Duodenal mucosa (tissue), 2 donors: ENCODE results near the gene FCHSD2.

Experiments
- H3K27ac ChIP-seq: one replicate; pipeline ENCODE4 v1.7.0; 2013; ENCODE audit warnings: low read depth, low read length
- H3K27me3 ChIP-seq, 2 donors: one replicate each; pipeline ENCODE4 v1.7.0; 2013; ENCODE audit warnings: low read length in 2 of 2, control low read depth in 1 of 2; ENCODE audit not compliant: insufficient read depth in 2 of 2, control insufficient read depth in 1 of 2
- H3K36me3 ChIP-seq, 2 donors: one replicate each; pipeline ENCODE4 v1.7.0; 2013; ENCODE audit warnings: low read length in 2 of 2, control low read depth in 1 of 2; ENCODE audit not compliant: insufficient read depth in 2 of 2, control insufficient read depth in 1 of 2
- H3K4me1 ChIP-seq, 2 donors: one replicate each; pipeline ENCODE4 v1.7.0; 2013; ENCODE audit warnings: low read length in 2 of 2, control low read depth in 1 of 2; ENCODE audit not compliant: insufficient read depth in 2 of 2, control insufficient read depth in 1 of 2
- H3K4me3 ChIP-seq, 2 donors: one replicate each; pipeline ENCODE4 v1.7.0; 2013; ENCODE audit warnings: low read length in 2 of 2, low read depth in 1 of 2
- H3K9ac ChIP-seq, 2 donors: one replicate each; pipeline ENCODE4 v1.7.0; 2013; ENCODE audit warnings: low read length in 2 of 2, low read depth in 1 of 2
- H3K9me3 ChIP-seq, 2 donors: one replicate each; pipeline ENCODE4 v1.7.0; 2013; ENCODE audit warnings: low read length in 2 of 2, control low read depth in 1 of 2; ENCODE audit not compliant: control insufficient read depth in 1 of 2

The FCHSD2 gene

GRCh38 chr11:72962717-72963116 is 179.4 kb downstream of the FCHSD2 start:
- Histone ChIP-seq H3K4me1 (no peaks in the 10 kb centered on the region), H3K4me3 (no peak overlapping the region), H3K36me3 (no peaks in the 10 kb centered on the region), H3K27me3 (no peaks in the 10 kb centered on the region), H3K9me3 (no peaks in the 10 kb centered on the region), H3K27ac (no peak overlapping the region), H3K9ac (no peak overlapping the region)

GRCh38 chr11:72962084-72962483 is 180.0 kb downstream of the FCHSD2 start:
- Histone ChIP-seq H3K4me3 (no peak overlapping the region), H3K4me1 (no peaks in the 10 kb centered on the region), H3K9me3 (no peaks in the 10 kb centered on the region), H3K27ac (no peak overlapping the region), H3K36me3 (no peaks in the 10 kb centered on the region), H3K9ac (no peak overlapping the region), H3K27me3 (no peaks in the 10 kb centered on the region)

GRCh38 chr11:72959998-72960731 is 182.0 kb downstream of the FCHSD2 start:
- H3K4me3 ChIP-seq, result no peak overlapping the region
- H3K9ac ChIP-seq, result no peak overlapping the region
- H3K36me3 ChIP-seq, result no peaks in the 10 kb centered on the region
- no peaks in the 10 kb centered on the region for H3K4me1 ChIP-seq
- H3K9me3 ChIP-seq, result no peaks in the 10 kb centered on the region
- no peaks in the 10 kb centered on the region for H3K27me3 ChIP-seq
- no peak overlapping the region for H3K27ac ChIP-seq

GRCh38 chr11:72958791-72959190 is 183.3 kb downstream of the FCHSD2 start:
- Histone ChIP-seq H3K9me3 (no peaks in the 10 kb centered on the region), H3K27ac (no peak overlapping the region), H3K27me3 (no peaks in the 10 kb centered on the region), H3K9ac (no peak overlapping the region), H3K36me3 (no peaks in the 10 kb centered on the region), H3K4me1 (no peaks in the 10 kb centered on the region), H3K4me3 (no peak overlapping the region)

- no peak overlapping the region for H3K9ac ChIP-seq
- no peak overlapping the region for H3K27ac ChIP-seq
- H3K36me3 ChIP-seq, result no peaks in the 10 kb centered on the region
- H3K4me1 ChIP-seq, result no peaks in the 10 kb centered on the region
- H3K4me3 ChIP-seq, result no peak overlapping the region
- H3K27me3 ChIP-seq, result no peaks in the 10 kb centered on the region
- no peaks in the 10 kb centered on the region for H3K9me3 ChIP-seq
These were observed 186.7 kb downstream of the FCHSD2 start for GRCh38 chr11:72955466-72955865.

GRCh38 chr11:72954860-72955259 is 187.3 kb downstream of the FCHSD2 start:
- Histone ChIP-seq H3K27ac (no peak overlapping the region), H3K4me1 (no peaks in the 10 kb centered on the region), H3K27me3 (no peaks in the 10 kb centered on the region), H3K9ac (no peak overlapping the region), H3K4me3 (no peak overlapping the region), H3K36me3 (no peaks in the 10 kb centered on the region), H3K9me3 (no peaks in the 10 kb centered on the region)

GRCh38 chr11:72953637-72954036 is 188.5 kb downstream of the FCHSD2 start:
- no peaks in the 10 kb centered on the region for H3K9me3 ChIP-seq
- H3K9ac ChIP-seq, result no peak overlapping the region
- H3K27me3 ChIP-seq, result no peaks in the 10 kb centered on the region
- no peaks in the 10 kb centered on the region for H3K4me1 ChIP-seq
- H3K27ac ChIP-seq, result no peak overlapping the region
- no peak overlapping the region for H3K4me3 ChIP-seq
- no peaks in the 10 kb centered on the region for H3K36me3 ChIP-seq

- Histone ChIP-seq H3K36me3 (no peaks in the 10 kb centered on the region), H3K27me3 (no peaks in the 10 kb centered on the region), H3K27ac (no peak overlapping the region), H3K9ac (no peak overlapping the region), H3K9me3 (no peaks in the 10 kb centered on the region), H3K4me3 (no peak overlapping the region), H3K4me1 (no peaks in the 10 kb centered on the region)
These were observed 190.2 kb downstream of the FCHSD2 start for GRCh38 chr11:72951888-72952287.

GRCh38 chr11:72951193-72951592 is 190.9 kb downstream of the FCHSD2 start:
- Histone ChIP-seq H3K4me3 (no peak overlapping the region), H3K9ac (no peak overlapping the region), H3K27ac (no peak overlapping the region), H3K9me3 (no peaks in the 10 kb centered on the region), H3K36me3 (no peaks in the 10 kb centered on the region), H3K4me1 (no peaks in the 10 kb centered on the region), H3K27me3 (no peaks in the 10 kb centered on the region)

- Histone ChIP-seq H3K4me3 (no peak overlapping the region), H3K9ac (no peak overlapping the region), H3K4me1 (no peaks in the 10 kb centered on the region), H3K27me3 (no peaks in the 10 kb centered on the region), H3K36me3 (no peaks in the 10 kb centered on the region), H3K9me3 (no peaks in the 10 kb centered on the region), H3K27ac (no peak overlapping the region)
These were observed 191.4 kb downstream of the FCHSD2 start for GRCh38 chr11:72950685-72951084.
